Caco-2 (cell line): Measurements from ENCODE around the gene ATP9B. TPM values are rescaled to one million over a fixed set of nuclear protein-coding genes. Genes with fewer than 3 reads are reported as not detected.

ENCODE experiments used
- BruUV-seq: library from RNA; stranded (reverse); fragments of 400-500 nt; replicated peaks from 2 replicates; lab custom pipeline; 2021; lab: Mats Ljungman, UMichigan
- CTCF ChIA-PET: fragments of 300-600 bp; sonication (Branson Sonifier 250); formaldehyde crosslinking; loops from one replicate; lab custom pipeline; 2022; ENCODE audit warnings: antibody characterized with exemption; lab: Charles Lee
- POLR2A ChIA-PET: fragments of 300-600 bp; sonication (Branson Sonifier 250); formaldehyde crosslinking; loops from one replicate; lab custom pipeline; 2022; ENCODE audit warnings: antibody characterized with exemption; lab: Charles Lee
- DNase-seq, 2 experiments: peaks; one replicate each; pipeline versions ENCODE4 v3.0.0 to v3.0.0-alpha.2; 2020 to 2022
- H3K27me3 ChIP-seq: replicated peaks from 2 replicates; pipeline ENCODE4 v1.6.0; 2011; ENCODE audit warnings: low read length; ENCODE audit not compliant: control insufficient read depth, insufficient read depth
- H3K36me3 ChIP-seq: 2 replicates; pipeline ENCODE4 v1.5.1; 2011; ENCODE audit warnings: low read length; ENCODE audit not compliant: control insufficient read depth, insufficient read depth
- H3K4me1 ChIP-seq: fragments of 250-450 bp; sonication (Bioruptor Pico); 2 replicates; pipeline ENCODE4 v1.5.1; 2020; ENCODE audit warnings: mild to moderate bottlenecking
- H3K4me3 ChIP-seq: 2 replicates; pipeline ENCODE4 v1.5.1; 2011; ENCODE audit warnings: low read depth, mild to moderate bottlenecking, control low read depth, low read length
- H3K9me3 ChIP-seq: fragments of 250-450 bp; sonication (Bioruptor Pico); 2 replicates; pipeline ENCODE4 v1.5.1; 2020; ENCODE audit warnings: mild to moderate bottlenecking, moderate library complexity
- H3K27ac Mint-ChIP-seq: one replicate; pipeline ENCODE4 v1.8.0; 2022; ENCODE audit warnings: mixed read lengths; ENCODE audit not compliant: unreplicated experiment
- H3K27me3 Mint-ChIP-seq: one replicate; pipeline ENCODE4 v1.8.0; 2022; ENCODE audit warnings: mixed read lengths; ENCODE audit not compliant: insufficient read depth, unreplicated experiment
- H3K36me3 Mint-ChIP-seq: one replicate; pipeline ENCODE4 v1.8.0; 2022; ENCODE audit warnings: mild to moderate bottlenecking, mixed read lengths; ENCODE audit not compliant: insufficient read depth, unreplicated experiment
- H3K4me1 Mint-ChIP-seq: one replicate; pipeline ENCODE4 v1.8.0; 2022; ENCODE audit warnings: low read depth, mixed read lengths; ENCODE audit not compliant: unreplicated experiment
- H3K4me3 Mint-ChIP-seq: one replicate; pipeline ENCODE4 v1.8.0; 2022; ENCODE audit warnings: mild to moderate bottlenecking, moderate library complexity, mixed read lengths; ENCODE audit not compliant: unreplicated experiment
- H3K9me3 Mint-ChIP-seq: one replicate; pipeline ENCODE4 v1.8.0; 2022; ENCODE audit warnings: mixed read lengths; ENCODE audit not compliant: unreplicated experiment
- CTCF ChIP-seq, 2 experiments: fragments of 200-600 bp in 1 of 2; IDR thresholded peaks; 1 replicate in 1 of 2; 2 replicates in 1 of 2; pipeline versions ENCODE4 v1.5.1 to v1.8.0; 2011 to 2022; ENCODE audit warnings: antibody characterized with exemption in 1 of 2, control low read depth in 1 of 2, inconsistent platforms in 1 of 2, low read depth in 1 of 2, low read length in 1 of 2, mild to moderate bottlenecking in 1 of 2, moderate library complexity in 1 of 2; ENCODE audit not compliant: insufficient read depth in 1 of 2, severe bottlenecking in 1 of 2, unreplicated experiment in 1 of 2
- intact Hi-C: fragments of 100-400 bp; cut with micrococcal nuclease; formaldehyde crosslinking; loops from one replicate; pipeline ENCODE4 v1.10.0; 2022; ENCODE audit not compliant: unreplicated experiment
- total RNA-seq: library from RNA; stranded (reverse); gene quantifications from 2 replicates; pipeline ENCODE4 v1.2.3, GENCODE V29; 2022

ATP9B gene
- total RNA-seq, 1 experiment from 2014 or later: 15.8 TPM

GRCh38 chr18:79384834-79385233 lies 315.6 kb downstream of the ATP9B start:
- no TSS peak for BruUV-seq
- H3K4me1 Mint-ChIP-seq: peaks cover 5% of the 10 kb centered on the region
- intact Hi-C loops: no loop called here
- Histone ChIP-seq H3K36me3 (no peaks in the 10 kb centered on the region), H3K9me3 (no peaks in the 10 kb centered on the region), H3K27me3 (no peaks in the 10 kb centered on the region), H3K4me1 (no peaks in the 10 kb centered on the region), H3K4me3 (no peak overlapping the region)
- no peak overlapping the region for H3K4me3 Mint-ChIP-seq
- no peak overlapping the region for H3K27ac Mint-ChIP-seq
- no peaks in the 10 kb centered on the region for H3K36me3 Mint-ChIP-seq
- TF ChIP-seq CTCF (IDR thresholded peaks at IDR 0.05; ENCODE audit: insufficient read depth in 1 of 2, low read depth in 1 of 2, low read length in 1 of 2, severe bottlenecking in 1 of 2, unreplicated experiment in 1 of 2): no peak
- ChIA-PET POLR2A (no interaction called here), CTCF (interaction anchor here (1.2 kb wide), 1 partner anchor 131 kb away, joined by 3 read pairs; no protein-coding TSS in a partner anchor)
- DNase-seq: no peak
- no peaks in the 10 kb centered on the region for H3K9me3 Mint-ChIP-seq
- peaks cover 12% of the 10 kb centered on the region for H3K27me3 Mint-ChIP-seq

DNA sequence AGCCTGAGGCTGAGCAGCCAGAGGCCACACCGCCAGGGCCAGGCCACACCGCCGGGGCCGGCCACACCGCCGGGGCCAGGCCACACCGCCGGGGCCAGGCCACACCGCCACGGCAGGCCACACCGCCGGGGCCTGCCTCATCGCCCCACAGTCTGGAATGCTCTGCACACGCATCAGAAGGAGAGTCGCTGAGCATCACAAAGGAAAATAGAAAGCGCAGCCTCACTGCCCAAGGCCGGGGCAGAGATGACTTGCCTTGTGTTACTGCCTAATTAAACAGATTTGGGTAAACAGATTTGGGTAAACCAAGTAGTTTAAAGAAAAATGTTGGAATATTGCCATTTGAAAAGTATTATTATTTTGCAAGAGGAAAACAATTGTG lies 316.1 kb downstream of the ATP9B start:
- Histone ChIP-seq H3K27me3 (no peaks in the 10 kb centered on the region), H3K36me3 (no peaks in the 10 kb centered on the region), H3K4me1 (no peaks in the 10 kb centered on the region), H3K9me3 (no peaks in the 10 kb centered on the region), H3K4me3 (no peak overlapping the region)
- no peak for TF ChIP-seq CTCF (IDR thresholded peaks at IDR 0.05; ENCODE audit: insufficient read depth in 1 of 2, low read depth in 1 of 2, low read length in 1 of 2, severe bottlenecking in 1 of 2, unreplicated experiment in 1 of 2)
- BruUV-seq: no TSS peak
- DNase-seq: no peak
- H3K27me3 Mint-ChIP-seq: peaks cover 14% of the 10 kb centered on the region
- no peak overlapping the region for H3K27ac Mint-ChIP-seq
- intact Hi-C loops: no loop called here
- peaks cover 5% of the 10 kb centered on the region for H3K4me1 Mint-ChIP-seq
- H3K4me3 Mint-ChIP-seq: no peak overlapping the region
- CTCF ChIA-PET: interaction anchor here (1.2 kb wide), 1 partner anchor 131 kb away, joined by 3 read pairs; no protein-coding TSS in a partner anchor
- POLR2A ChIA-PET: no interaction called here
- no peaks in the 10 kb centered on the region for H3K9me3 Mint-ChIP-seq
- H3K36me3 Mint-ChIP-seq: no peaks in the 10 kb centered on the region

- H3K4me1 ChIP-seq: no peaks in the 10 kb centered on the region
- Mint-ChIP-seq H3K9me3 (no peaks in the 10 kb centered on the region), H3K27me3 (peaks cover 16% of the 10 kb centered on the region), H3K36me3 (no peaks in the 10 kb centered on the region), H3K4me3 (no peak overlapping the region), H3K4me1 (peaks cover 5% of the 10 kb centered on the region), H3K27ac (no peak overlapping the region)
- no peak for DNase-seq
- no peaks in the 10 kb centered on the region for H3K9me3 ChIP-seq
- no peak overlapping the region for H3K4me3 ChIP-seq
- H3K36me3 ChIP-seq: no peaks in the 10 kb centered on the region
- TF ChIP-seq CTCF (IDR thresholded peaks at IDR 0.05; ENCODE audit: insufficient read depth in 1 of 2, low read depth in 1 of 2, low read length in 1 of 2, severe bottlenecking in 1 of 2, unreplicated experiment in 1 of 2): no peak
- intact Hi-C loops: no loop called here
- CTCF ChIA-PET: no interaction called here
- POLR2A ChIA-PET: no interaction called here
- no TSS peak for BruUV-seq
- no peaks in the 10 kb centered on the region for H3K27me3 ChIP-seq
Observed at GRCh38 chr18:79385708-79386341, 316.6 kb downstream of the ATP9B start.
